A172 (cell line): Measurements from ENCODE around the gene AIFM3. TPM values are rescaled to one million over a fixed set of nuclear protein-coding genes. Genes with fewer than 3 reads are reported as not detected.

Source experiments
- DNase-seq: peaks from one replicate; pipeline ENCODE4 v3.0.0-alpha.2; 2015; ENCODE audit warnings: low spot score
- total RNA-seq: library from RNA; depleted of rRNA; stranded (reverse); fragments of >200 nt; shearing (Covaris generic); gene quantifications from 2 replicates; pipeline ENCODE4 v1.2.3, GENCODE V29; 2014

The AIFM3 gene
- total RNA-seq, 1 experiment from 2014 or later, result 1.4 TPM

- no peak for DNase-seq
These were observed 8.7 kb downstream of the AIFM3 start for GRCh38 chr22:20975541-20976290.

- DNase-seq, result no peak
These were observed 9.3 kb downstream of the AIFM3 start for GRCh38 chr22:20976291-20976877.

GRCh38 chr22:20977019-20977418, 10.0 kb downstream of the AIFM3 start:
- no peak for DNase-seq

- no peak for DNase-seq
These were observed 10.6 kb downstream of the AIFM3 start for GRCh38 chr22:20977516-20978170.

GRCh38 chr22:20978419-20978818, 11.4 kb downstream of the AIFM3 start:
- no peak for DNase-seq

- DNase-seq, result no peak
These were observed 12.3 kb downstream of the AIFM3 start for GRCh38 chr22:20979243-20979809.

- no peak for DNase-seq
These were observed 12.9 kb downstream of the AIFM3 start for GRCh38 chr22:20979940-20980453.

- DNase-seq, result no peak
These were observed 13.5 kb downstream of the AIFM3 start for GRCh38 chr22:20980523-20980922.

- DNase-seq, result no peak
These were observed 14.1 kb downstream of the AIFM3 start for GRCh38 chr22:20980938-20981722.

- DNase-seq, result peak; percentile 24
These were observed 14.9 kb downstream of the AIFM3 start, which contains the start of gene LZTR1 for GRCh38 chr22:20981787-20982562. Gene LZTR1, plus strand, starts transcription at chr22:20982297. Its CDS starts 75 bp downstream, at chr22:20982372.

- DNase-seq, result no peak
These were observed 15.5 kb downstream of the AIFM3 start for GRCh38 chr22:20982563-20982882.

GRCh38 chr22:20983081-20983771, 16.2 kb downstream of the AIFM3 start:
- no peak for DNase-seq

GRCh38 chr22:20985720-20986119, 18.7 kb downstream of the AIFM3 start:
- no peak for DNase-seq

GRCh38 chr22:20986365-20986764, 19.3 kb downstream of the AIFM3 start:
- no peak for DNase-seq

GRCh38 chr22:20987375-20987774, 20.3 kb downstream of the AIFM3 start:
- no peak for DNase-seq

- no peak for DNase-seq
These were observed 21.7 kb downstream of the AIFM3 start for GRCh38 chr22:20988573-20989322.

GRCh38 chr22:20989323-20990138, 22.5 kb downstream of the AIFM3 start:
- DNase-seq, result peak; percentile 46
